ENCODE measurements around the gene GPRC6A.
A peak's percentile ranks its signal among the peaks of the same experiment; 100 is the strongest.
"Not testable (repeated sequence)": the region's sequence is repeated elsewhere in the genome, so short reads cannot be mapped to it uniquely, and the experiment has no call there.

GPRC6A gene

GRCh38 chr6:116828983-116829382 lies at the start of gene GPRC6A:
TSS of gene GPRC6A (minus strand) at chr6:116829083. CDS start at chr6:116829013, 70 bp downstream.
- no peak for DNase-seq

- no peak for DNase-seq
Measured at GRCh38 chr6:116877743-116878142, 48.9 kb upstream of the GPRC6A start.

GRCh38 chr6:116876635-116877611 lies 48.0 kb upstream of the GPRC6A start, which contains the start of gene RFX6:
TSS of gene RFX6 (plus strand) at chr6:116877242. CDS start at chr6:116877276, 34 bp downstream.
- DNase-seq, result no peak

GRCh38 chr6:116876107-116876506 lies 47.2 kb upstream of the GPRC6A start:
- no peak for DNase-seq

GRCh38 chr6:116872771-116873170 lies 43.9 kb upstream of the GPRC6A start:
- no peak for DNase-seq

GRCh38 chr6:116866281-116866871 lies 37.5 kb upstream of the GPRC6A start:
- DNase-seq, result no peak

GRCh38 chr6:116859264-116859663 lies 30.4 kb upstream of the GPRC6A start:
- no peak for DNase-seq

GRCh38 chr6:116858060-116858459 lies 29.2 kb upstream of the GPRC6A start:
- no peak for DNase-seq

- DNase-seq, result peak; percentile 50
Measured at GRCh38 chr6:116847227-116847626, 18.3 kb upstream of the GPRC6A start.

GRCh38 chr6:116842459-116842858 lies 13.6 kb upstream of the GPRC6A start:
- no peak for DNase-seq

- DNase-seq, result no peak
Measured at GRCh38 chr6:116840091-116840490, 11.2 kb upstream of the GPRC6A start.

GRCh38 chr6:116836606-116837342 lies 7.9 kb upstream of the GPRC6A start:
- DNase-seq, result no peak

- not testable (repeated sequence) for DNase-seq
Measured at GRCh38 chr6:116834526-116834925, 5.6 kb upstream of the GPRC6A start.

GRCh38 chr6:116827561-116828240 lies 1.2 kb downstream of the GPRC6A start:
- no peak for DNase-seq

GRCh38 chr6:116816336-116816735 lies 12.5 kb downstream of the GPRC6A start:
- peak; percentile 7 for DNase-seq

GRCh38 chr6:116812051-116812650 lies 16.7 kb downstream of the GPRC6A start:
- no peak for DNase-seq

GRCh38 chr6:116801971-116802370 lies 26.9 kb downstream of the GPRC6A start:
- no peak for DNase-seq

- no peak for DNase-seq
Measured at GRCh38 chr6:116799945-116800344, 28.9 kb downstream of the GPRC6A start.

GRCh38 chr6:116797585-116797984 lies 31.3 kb downstream of the GPRC6A start:
- no peak for DNase-seq

- DNase-seq, result no peak
Measured at GRCh38 chr6:116793224-116793623, 35.7 kb downstream of the GPRC6A start.

- no peak for DNase-seq
Measured at GRCh38 chr6:116783852-116784251, 45.0 kb downstream of the GPRC6A start.

- peak; percentile 55 for DNase-seq
Measured at GRCh38 chr6:116779573-116780164, 49.2 kb downstream of the GPRC6A start.
